ENCODE results near the gene C2CD5. TPM values are rescaled to one million over a fixed set of nuclear protein-coding genes. Genes with fewer than 3 reads are reported as not detected.
"Not testable (repeated sequence)": the region's sequence is repeated elsewhere in the genome, so short reads cannot be mapped to it uniquely, and the experiment has no call there.

The C2CD5 gene
- total RNA-seq, 4 donors from 2014 or later = 43.7 to 68.5 (median 46.8) TPM

DNA sequence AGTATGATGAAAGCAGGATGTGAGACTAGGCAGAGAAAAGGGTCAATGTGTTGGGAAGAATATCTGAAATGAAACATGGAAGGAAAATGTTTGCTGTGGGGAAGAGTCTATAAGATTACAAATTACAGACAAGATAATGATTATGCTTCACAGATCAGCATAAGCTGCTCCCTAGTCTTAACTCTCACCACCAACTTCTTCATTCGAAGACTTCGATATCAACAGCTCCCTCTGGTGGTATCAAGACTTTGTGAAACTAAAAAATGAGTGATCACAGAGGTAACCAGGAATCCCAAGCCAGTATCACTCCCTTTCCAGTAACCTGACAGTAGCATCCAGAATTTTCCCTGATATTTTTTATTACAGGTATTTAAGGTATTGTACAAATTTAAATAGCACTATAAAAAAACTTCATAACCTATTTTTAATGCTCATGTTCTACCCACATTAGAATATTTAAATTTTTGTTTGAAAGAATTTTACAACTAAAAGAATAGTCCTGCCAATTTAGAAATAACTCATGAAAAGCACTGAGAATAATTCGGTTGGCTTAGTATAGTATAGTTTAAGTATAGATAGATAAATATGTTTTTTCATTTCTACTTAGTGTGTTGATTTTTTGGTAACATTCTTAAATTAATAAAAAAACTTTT lies 84.4 kb downstream of the C2CD5 start:
- no peak for DNase-seq
- Histone ChIP-seq H3K36me3 (no peaks in the 10 kb centered on the region), H3K4me1 (no peaks in the 10 kb centered on the region), H3K27ac (no peak overlapping the region), H3K27me3 (no peaks in the 10 kb centered on the region), H3K4me3 (no peak overlapping the region), H3K9me3 (no peaks in the 10 kb centered on the region)
- no peak for TF ChIP-seq POLR2A (IDR thresholded peaks at IDR 0.05)
- TF ChIP-seq, protein P1, sequence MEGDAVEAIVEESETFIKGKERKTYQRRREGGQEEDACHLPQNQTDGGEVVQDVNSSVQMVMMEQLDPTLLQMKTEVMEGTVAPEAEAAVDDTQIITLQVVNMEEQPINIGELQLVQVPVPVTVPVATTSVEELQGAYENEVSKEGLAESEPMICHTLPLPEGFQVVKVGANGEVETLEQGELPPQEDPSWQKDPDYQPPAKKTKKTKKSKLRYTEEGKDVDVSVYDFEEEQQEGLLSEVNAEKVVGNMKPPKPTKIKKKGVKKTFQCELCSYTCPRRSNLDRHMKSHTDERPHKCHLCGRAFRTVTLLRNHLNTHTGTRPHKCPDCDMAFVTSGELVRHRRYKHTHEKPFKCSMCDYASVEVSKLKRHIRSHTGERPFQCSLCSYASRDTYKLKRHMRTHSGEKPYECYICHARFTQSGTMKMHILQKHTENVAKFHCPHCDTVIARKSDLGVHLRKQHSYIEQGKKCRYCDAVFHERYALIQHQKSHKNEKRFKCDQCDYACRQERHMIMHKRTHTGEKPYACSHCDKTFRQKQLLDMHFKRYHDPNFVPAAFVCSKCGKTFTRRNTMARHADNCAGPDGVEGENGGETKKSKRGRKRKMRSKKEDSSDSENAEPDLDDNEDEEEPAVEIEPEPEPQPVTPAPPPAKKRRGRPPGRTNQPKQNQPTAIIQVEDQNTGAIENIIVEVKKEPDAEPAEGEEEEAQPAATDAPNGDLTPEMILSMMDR (IDR thresholded peaks at IDR 0.05) = peak in 4 of 6 experiments; percentile 42 to 55 (median 49)

DNA sequence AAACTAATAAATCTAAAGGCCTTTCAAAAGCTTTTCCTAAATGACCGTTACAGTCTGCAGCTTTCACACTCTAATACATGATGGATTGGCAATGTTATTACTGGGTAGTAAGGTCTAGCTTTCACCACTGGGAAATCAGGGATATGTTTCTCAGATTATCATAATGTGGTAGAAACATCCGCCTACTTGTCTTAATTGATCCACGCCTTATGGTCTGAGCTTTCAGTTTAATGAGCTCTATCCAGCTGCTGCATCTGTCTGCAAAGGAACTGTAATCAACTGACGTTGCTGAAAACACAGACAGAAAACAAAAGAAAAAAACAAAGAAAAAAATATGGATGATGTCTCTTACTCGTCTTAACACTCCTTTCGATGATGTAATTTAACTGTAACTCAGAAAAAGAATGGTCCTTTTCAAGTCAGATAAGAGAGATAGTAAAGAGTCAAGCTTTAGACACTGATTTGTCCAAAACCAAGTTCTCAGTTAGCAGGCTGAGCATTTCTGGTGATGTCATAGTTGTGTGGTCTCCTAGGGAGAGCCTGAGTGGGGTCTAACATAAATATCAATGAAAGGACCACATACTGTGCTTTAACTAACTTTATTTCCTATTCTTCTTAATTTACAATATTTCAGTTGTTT lies 85.9 kb downstream of the C2CD5 start:
- no peak overlapping the region for H3K4me3 ChIP-seq
- H3K27me3 ChIP-seq = no peaks in the 10 kb centered on the region
- H3K36me3 ChIP-seq = peaks cover 0 to 6% (median 0%) of the 10 kb centered on the region in 3 donors
- H3K9me3 ChIP-seq = no peaks in the 10 kb centered on the region
- no peak for DNase-seq
- no peaks in the 10 kb centered on the region for H3K4me1 ChIP-seq
- TF ChIP-seq, protein P1 (IDR thresholded peaks at IDR 0.05) = no peak
- no peak for TF ChIP-seq POLR2A (IDR thresholded peaks at IDR 0.05)
- no peak overlapping the region for H3K27ac ChIP-seq

DNA sequence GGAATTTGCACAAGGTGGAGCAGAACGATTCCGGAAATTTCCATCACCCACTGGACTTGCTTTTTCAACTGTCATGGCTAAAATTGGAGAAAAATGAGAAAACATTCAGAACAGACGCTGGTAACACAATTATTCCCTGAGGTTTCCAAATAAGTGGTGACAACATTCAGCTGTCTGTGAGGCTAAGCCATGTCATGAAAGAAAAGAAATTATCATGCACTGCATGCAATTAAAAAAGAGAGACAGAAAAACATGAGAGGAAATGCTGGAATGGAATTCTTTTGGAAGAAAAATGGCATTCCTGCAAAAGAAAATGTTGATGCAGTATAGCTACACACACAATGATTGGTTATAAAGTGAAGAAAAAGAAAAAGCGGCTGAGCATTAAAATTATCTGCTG lies 87.3 kb downstream of the C2CD5 start:
- H3K36me3 ChIP-seq = peaks cover 0 to 14% (median 0%) of the 10 kb centered on the region in 3 donors
- no peak overlapping the region for H3K4me3 ChIP-seq
- no peak for TF ChIP-seq POLR2A (IDR thresholded peaks at IDR 0.05)
- TF ChIP-seq, protein P1 (IDR thresholded peaks at IDR 0.05) = no peak
- no peaks in the 10 kb centered on the region for H3K27me3 ChIP-seq
- no peaks in the 10 kb centered on the region for H3K9me3 ChIP-seq
- no peak overlapping the region for H3K27ac ChIP-seq
- no peak for DNase-seq
- no peaks in the 10 kb centered on the region for H3K4me1 ChIP-seq

DNA sequence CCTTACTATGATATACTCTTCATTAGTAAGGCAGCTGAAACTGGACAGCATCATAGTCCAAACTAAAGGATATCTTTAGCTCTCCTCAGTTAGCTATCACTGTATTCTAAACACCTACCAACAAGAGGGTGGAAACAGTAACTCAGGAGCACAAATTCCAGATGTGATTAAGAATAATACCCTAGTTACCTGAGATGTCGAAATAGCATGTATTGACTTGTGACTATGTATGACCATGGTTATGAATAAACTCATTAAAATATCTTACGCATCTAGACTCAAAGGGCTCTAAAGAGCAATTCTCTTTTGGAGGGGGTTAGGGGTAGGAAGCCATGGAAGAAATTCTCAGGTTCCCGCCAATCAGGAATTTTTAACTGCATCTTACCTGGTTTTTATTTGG lies 90.8 kb downstream of the C2CD5 start:
- no peak for TF ChIP-seq POLR2A (IDR thresholded peaks at IDR 0.05)
- TF ChIP-seq, protein P1 (IDR thresholded peaks at IDR 0.05) = no peak
- DNase-seq = no peak
- Histone ChIP-seq H3K4me3 (no peak overlapping the region), H3K4me1 (no peaks in the 10 kb centered on the region), H3K36me3 (peaks cover 0 to 15% (median 0%) of the 10 kb centered on the region in 3 donors), H3K9me3 (no peaks in the 10 kb centered on the region), H3K27ac (no peak overlapping the region), H3K27me3 (no peaks in the 10 kb centered on the region)

DNA sequence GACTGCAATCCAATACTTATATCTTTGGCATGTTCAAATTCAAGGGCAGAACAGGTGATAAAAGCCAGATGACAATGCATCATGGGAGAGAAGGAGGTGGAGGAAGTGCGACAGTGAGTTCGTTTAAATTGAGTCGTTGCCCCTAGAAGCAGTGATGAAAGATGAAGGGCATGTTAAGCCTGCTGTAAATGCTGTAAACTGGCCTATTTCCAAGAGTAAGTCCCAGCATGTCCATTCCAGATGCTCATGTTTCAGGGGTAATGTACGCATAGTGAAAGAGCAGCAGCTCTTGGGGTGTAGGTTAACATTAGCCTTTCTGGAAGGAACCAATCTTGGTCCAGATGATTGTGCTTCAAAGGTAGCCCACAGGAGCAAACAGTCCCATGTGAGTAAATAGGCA lies 97.1 kb downstream of the C2CD5 start:
- Histone ChIP-seq H3K9me3 (no peaks in the 10 kb centered on the region), H3K27ac (no peak overlapping the region), H3K4me1 (no peaks in the 10 kb centered on the region), H3K4me3 (no peak overlapping the region), H3K36me3 (peaks cover 0 to 2% (median 0%) of the 10 kb centered on the region in 3 donors), H3K27me3 (no peaks in the 10 kb centered on the region)
- TF ChIP-seq, protein P1 (IDR thresholded peaks at IDR 0.05) = no peak
- no peak for TF ChIP-seq POLR2A (IDR thresholded peaks at IDR 0.05)
- DNase-seq = no peak

DNA sequence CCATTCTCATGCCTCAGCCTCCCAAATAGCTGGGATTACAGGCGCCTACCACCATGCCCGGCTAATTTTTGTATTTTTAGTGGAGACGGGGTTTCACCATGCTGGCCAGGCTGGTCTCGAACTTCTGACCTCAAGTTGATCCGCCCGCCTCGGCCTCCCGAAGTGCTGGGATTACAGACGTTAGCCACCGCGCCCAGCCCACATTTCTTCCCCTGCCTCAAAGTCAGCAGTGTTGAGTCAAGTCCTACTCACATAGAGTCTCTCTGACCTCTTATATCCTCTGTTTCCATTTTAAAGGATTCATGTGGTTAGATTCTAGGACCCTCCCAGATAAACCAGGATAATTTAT lies 100.1 kb downstream of the C2CD5 start:
- H3K4me1 ChIP-seq, H3K36me3 ChIP-seq, H3K4me3 ChIP-seq, H3K27ac ChIP-seq, DNase-seq, H3K9me3 ChIP-seq, H3K27me3 ChIP-seq: not testable (repeated sequence)
